Gastroesophageal sphincter (tissue), 4 donors: Measurements from ENCODE around the gene NIPAL4. TPM values are rescaled to one million over a fixed set of nuclear protein-coding genes. Genes with fewer than 3 reads are reported as not detected.
A peak's percentile ranks its signal among the peaks of the same experiment; 100 is the strongest.

Experiments used
- ATAC-seq: fragments of 150-250 bp; one replicate; pipeline ENCODE4 v1.9.1; 2016; ENCODE audit warnings: mild to moderate bottlenecking, moderate library complexity
- H3K27ac ChIP-seq, 4 donors: fragments of 200-600 bp; sonication (generic) in 3 of 4; 1 replicate in 3 of 4; 2 replicates in 1 of 4; pipeline ENCODE4 v1.5.1; 2016 to 2019
- H3K27me3 ChIP-seq: fragments of 200-600 bp; sonication (generic); one replicate; pipeline ENCODE4 v1.5.1; 2019
- H3K36me3 ChIP-seq, 2 donors: fragments of 200-600 bp; sonication (generic); one replicate each; pipeline ENCODE4 v1.5.1; 2019; ENCODE audit warnings: control low read depth in 1 of 2
- H3K4me1 ChIP-seq, 3 donors: fragments of 200-600 bp; sonication (generic); 1 replicate in 2 of 3; 2 replicates in 1 of 3; pipeline ENCODE4 v1.5.1; 2016 to 2019; ENCODE audit warnings: control low read depth in 2 of 3
- H3K4me3 ChIP-seq, 2 donors: fragments of 200-600 bp; sonication (generic); one replicate each; pipeline ENCODE4 v1.5.1; 2019; ENCODE audit warnings: mild to moderate bottlenecking in 1 of 2, moderate library complexity in 1 of 2
- H3K9me3 ChIP-seq, 3 donors: fragments of 200-600 bp; sonication (generic); one replicate each; pipeline ENCODE4 v1.5.1; 2017 to 2019; ENCODE audit warnings: control low read depth in 2 of 3
- EP300 ChIP-seq: sonication (generic); formaldehyde crosslinking; IDR thresholded peaks from one replicate; pipeline ENCODE4 v1.6.1; 2017; ENCODE audit warnings: antibody characterized with exemption, mild to moderate bottlenecking
- POLR2A ChIP-seq, 2 donors: fragments of 450-650 bp; IDR thresholded peaks; one replicate each; pipeline ENCODE4 v1.6.1; 2017; ENCODE audit warnings: antibody characterized with exemption in 2 of 2, mild to moderate bottlenecking in 2 of 2, moderate library complexity in 1 of 2
- POLR2AphosphoS5 ChIP-seq: sonication (generic); formaldehyde crosslinking; IDR thresholded peaks from one replicate; pipeline ENCODE4 v1.6.1; 2017; ENCODE audit warnings: antibody characterized with exemption
- WGBS, 2 donors: methylation state at CpG; one replicate each; pipeline ENCODE4 v1.1.5; 2018; ENCODE audit warnings: low coverage in 1 of 2; 5-methylcytosine and 5-hydroxymethylcytosine counted together
- total RNA-seq, 4 donors: library from RNA; depleted of rRNA; stranded (reverse); fragments of >200 nt; gene quantifications; one replicate each; pipeline ENCODE4 v1.1.0, GENCODE V29; 2016
- TF ChIP-seq, protein P1 (sequence below), 4 experiments: fragments of 200-600 bp in 2 of 4; fragments of 450-650 bp in 2 of 4; sonication (generic) in 1 of 4; IDR thresholded peaks; one replicate each; pipeline ENCODE4 v1.5.1; 2017 to 2019; ENCODE audit warnings: antibody characterized with exemption in 4 of 4, mild to moderate bottlenecking in 2 of 4, moderate library complexity in 2 of 4

The NIPAL4 gene
- total RNA-seq, 4 donors from 2014 or later = 1.2 to 4.8 (median 2.7) TPM

DNA sequence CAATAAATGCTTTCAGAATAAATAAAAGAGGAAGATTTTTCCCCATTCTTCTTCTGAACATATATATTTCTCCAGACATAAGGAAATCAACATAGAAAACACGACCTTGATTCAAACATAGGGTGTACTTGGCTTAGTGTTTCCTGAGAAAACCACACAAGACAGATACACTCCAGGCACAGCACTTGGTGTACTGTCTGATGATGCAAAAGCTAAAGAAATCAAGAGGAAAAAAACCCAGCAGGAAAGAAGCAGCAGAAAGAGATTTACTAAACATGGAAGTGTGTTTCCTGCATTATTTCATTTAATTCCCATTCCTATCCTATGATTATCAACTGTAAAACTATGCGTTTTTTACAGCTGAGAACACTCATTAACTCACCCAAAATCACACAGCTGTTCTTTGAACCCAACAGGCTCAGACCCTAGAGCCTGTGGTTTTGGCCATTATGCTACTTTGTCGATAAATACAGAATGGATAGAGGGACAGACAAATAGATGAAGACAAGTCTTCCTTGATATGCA, 46.1 kb downstream of the NIPAL4 start:
- 68 to 83% methylated on average over 3 of the region's 3 CpGs for WGBS, 2 donors
- Histone ChIP-seq H3K27me3 (no peaks in the 10 kb centered on the region), H3K36me3 (peaks cover 0 to 81% of the 10 kb centered on the region in 2 donors), H3K4me3 (no peak overlapping the region), H3K4me1 (peaks cover 4 to 46% (median 5%) of the 10 kb centered on the region in 3 donors), H3K27ac (peak overlapping the region in 1 of 4 donors; percentile 7), H3K9me3 (no peaks in the 10 kb centered on the region)
- no peak for ATAC-seq
- no peak for TF ChIP-seq EP300
- TF ChIP-seq POLR2AphosphoS5 = no peak
- no peak for TF ChIP-seq POLR2A (IDR thresholded peaks at IDR 0.05)
- TF ChIP-seq, protein P1, sequence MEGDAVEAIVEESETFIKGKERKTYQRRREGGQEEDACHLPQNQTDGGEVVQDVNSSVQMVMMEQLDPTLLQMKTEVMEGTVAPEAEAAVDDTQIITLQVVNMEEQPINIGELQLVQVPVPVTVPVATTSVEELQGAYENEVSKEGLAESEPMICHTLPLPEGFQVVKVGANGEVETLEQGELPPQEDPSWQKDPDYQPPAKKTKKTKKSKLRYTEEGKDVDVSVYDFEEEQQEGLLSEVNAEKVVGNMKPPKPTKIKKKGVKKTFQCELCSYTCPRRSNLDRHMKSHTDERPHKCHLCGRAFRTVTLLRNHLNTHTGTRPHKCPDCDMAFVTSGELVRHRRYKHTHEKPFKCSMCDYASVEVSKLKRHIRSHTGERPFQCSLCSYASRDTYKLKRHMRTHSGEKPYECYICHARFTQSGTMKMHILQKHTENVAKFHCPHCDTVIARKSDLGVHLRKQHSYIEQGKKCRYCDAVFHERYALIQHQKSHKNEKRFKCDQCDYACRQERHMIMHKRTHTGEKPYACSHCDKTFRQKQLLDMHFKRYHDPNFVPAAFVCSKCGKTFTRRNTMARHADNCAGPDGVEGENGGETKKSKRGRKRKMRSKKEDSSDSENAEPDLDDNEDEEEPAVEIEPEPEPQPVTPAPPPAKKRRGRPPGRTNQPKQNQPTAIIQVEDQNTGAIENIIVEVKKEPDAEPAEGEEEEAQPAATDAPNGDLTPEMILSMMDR (IDR thresholded peaks at IDR 0.05) = no peak

DNA sequence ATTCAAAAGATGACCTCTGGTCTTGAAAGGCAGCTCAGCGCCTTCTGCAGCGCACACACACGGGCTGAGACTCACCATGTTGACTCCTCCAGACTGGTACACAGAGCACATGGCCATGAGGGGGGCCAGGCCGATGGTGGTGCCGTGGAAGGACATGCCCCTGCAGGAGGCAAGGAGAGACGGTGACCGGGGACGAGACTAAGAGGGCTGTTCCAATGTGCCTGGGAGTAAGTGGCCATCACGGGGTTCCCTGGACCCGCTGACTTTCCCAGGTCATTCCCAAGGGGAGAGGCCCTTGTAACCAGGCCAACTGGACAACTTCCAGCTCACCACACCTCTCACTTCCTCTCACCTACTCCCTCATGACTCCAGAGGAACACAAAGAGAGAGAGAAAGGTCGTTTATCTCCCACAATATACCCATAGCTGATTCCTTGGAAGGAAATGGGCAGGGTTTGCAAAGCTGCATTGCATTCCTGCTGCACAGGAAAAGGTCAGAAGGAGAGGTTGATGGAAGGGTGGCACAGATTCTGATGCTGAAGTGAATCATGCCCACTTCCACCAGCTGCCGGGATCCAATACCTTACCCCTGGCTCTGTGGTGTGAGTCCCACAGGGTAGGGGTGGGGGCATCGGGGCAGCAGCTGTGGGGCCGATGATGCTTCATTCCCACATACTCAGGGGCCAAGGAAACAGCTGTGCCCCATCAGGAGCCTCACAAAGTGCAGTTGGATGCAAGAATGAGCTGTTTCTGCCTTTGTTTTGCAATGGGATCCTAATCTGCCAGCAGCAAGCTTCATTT, 47.2 kb downstream of the NIPAL4 start:
- 37 to 55% methylated on average over 2 to 4 of the region's 14 CpGs for WGBS, 2 donors
- Histone ChIP-seq H3K27ac (peak overlapping the region in 2 of 4 donors; percentile 20 to 48), H3K9me3 (no peaks in the 10 kb centered on the region), H3K4me3 (no peak overlapping the region), H3K36me3 (peaks cover 0 to 70% of the 10 kb centered on the region in 2 donors), H3K4me1 (peaks cover 11 to 54% (median 12%) of the 10 kb centered on the region in 3 donors), H3K27me3 (no peaks in the 10 kb centered on the region)
- ATAC-seq = no peak
- peak; percentile 45 for TF ChIP-seq POLR2AphosphoS5
- TF ChIP-seq EP300 = no peak
- TF ChIP-seq, protein P1 (IDR thresholded peaks at IDR 0.05) = no peak

DNA sequence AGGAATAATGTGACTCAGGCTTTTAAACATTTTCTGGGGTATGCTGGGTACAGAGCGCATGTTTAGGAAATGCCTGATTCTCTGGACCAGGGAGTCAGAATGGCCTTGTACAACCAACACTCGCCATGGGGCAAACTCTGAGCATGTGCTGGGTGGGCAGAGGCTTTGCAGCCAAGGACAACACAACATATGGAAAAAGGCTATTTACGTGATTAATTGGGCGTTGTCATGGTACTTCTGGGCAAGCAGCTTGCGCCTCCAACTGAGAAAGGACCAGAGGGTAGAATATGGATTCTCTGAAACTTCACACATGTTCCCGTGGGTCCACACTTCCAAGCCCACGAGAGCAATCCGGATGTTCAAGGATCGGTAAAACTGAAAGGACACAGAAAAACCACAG, 49.1 kb downstream of the NIPAL4 start:
- no peaks in the 10 kb centered on the region for H3K9me3 ChIP-seq
- no peak overlapping the region for H3K4me3 ChIP-seq
- peaks cover 0 to 60% of the 10 kb centered on the region in 2 donors for H3K36me3 ChIP-seq
- H3K27ac ChIP-seq = peak overlapping the region in 3 of 4 donors; percentile 25 to 88 (median 86)
- H3K27me3 ChIP-seq = no peaks in the 10 kb centered on the region
- TF ChIP-seq, protein P1 (IDR thresholded peaks at IDR 0.05) = no peak
- TF ChIP-seq POLR2AphosphoS5 = no peak
- no peak for TF ChIP-seq POLR2A (IDR thresholded peaks at IDR 0.05)
- no peak for TF ChIP-seq EP300
- H3K4me1 ChIP-seq = peaks cover 12 to 73% (median 12%) of the 10 kb centered on the region in 3 donors
- ATAC-seq = no peak
- WGBS, 2 donors = 89 to 92% methylated on average over 8 of the region's 9 CpGs

DNA sequence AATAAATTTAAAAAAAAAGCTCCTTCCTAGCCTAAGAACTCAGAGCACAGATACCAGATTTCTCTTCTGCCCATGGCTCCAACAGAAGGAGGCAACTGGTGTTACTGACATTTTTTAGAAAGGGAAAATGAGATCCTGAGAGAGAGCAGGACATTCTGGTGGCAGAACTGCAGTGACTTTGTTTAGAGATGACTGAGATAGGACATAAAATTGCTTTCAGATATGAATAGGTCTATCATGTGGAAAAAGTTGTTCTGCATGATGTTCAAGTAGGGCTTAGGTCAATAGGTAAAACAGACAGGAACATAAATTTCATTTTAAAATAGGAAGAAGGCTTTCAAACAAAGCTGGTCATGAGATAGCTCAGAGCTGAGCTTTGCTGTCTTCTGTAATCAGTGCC, 49.6 kb downstream of the NIPAL4 start:
- H3K27me3 ChIP-seq = no peaks in the 10 kb centered on the region
- TF ChIP-seq EP300 = no peak
- TF ChIP-seq POLR2AphosphoS5 = no peak
- TF ChIP-seq POLR2A (IDR thresholded peaks at IDR 0.05) = no peak
- TF ChIP-seq, protein P1 (IDR thresholded peaks at IDR 0.05) = no peak
- no peak overlapping the region for H3K4me3 ChIP-seq
- peaks cover 0 to 55% of the 10 kb centered on the region in 2 donors for H3K36me3 ChIP-seq
- peak overlapping the region in 2 of 4 donors; percentile 86 to 88 for H3K27ac ChIP-seq
- no peak for ATAC-seq
- peaks cover 12 to 77% (median 12%) of the 10 kb centered on the region in 3 donors for H3K4me1 ChIP-seq
- no peaks in the 10 kb centered on the region for H3K9me3 ChIP-seq

DNA sequence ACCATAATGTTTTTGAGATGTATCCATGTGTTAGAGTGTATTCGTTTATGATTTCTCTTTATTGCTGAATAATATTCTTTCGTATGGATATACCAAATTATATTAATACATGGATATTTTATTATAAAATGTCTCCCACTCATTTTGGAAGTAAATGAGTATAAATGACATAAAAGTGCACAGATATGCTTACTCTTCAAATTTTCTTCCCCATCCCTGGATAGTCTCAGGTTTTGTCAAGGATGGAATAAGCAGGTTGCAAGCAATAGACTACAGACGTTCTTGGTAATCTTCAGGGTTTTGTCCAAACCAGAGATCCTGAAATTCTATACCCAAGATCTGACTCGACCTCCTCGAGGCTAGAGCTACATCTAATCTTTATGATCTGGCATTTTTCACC, 50.7 kb downstream of the NIPAL4 start:
- H3K27ac ChIP-seq = peak overlapping the region; percentile 86 to 88 (median 88)
- no peak for ATAC-seq
- H3K9me3 ChIP-seq = no peaks in the 10 kb centered on the region
- peaks cover 15 to 88% (median 19%) of the 10 kb centered on the region in 3 donors for H3K4me1 ChIP-seq
- H3K4me3 ChIP-seq = no peak overlapping the region
- peaks cover 0 to 46% of the 10 kb centered on the region in 2 donors for H3K36me3 ChIP-seq
- TF ChIP-seq POLR2A (IDR thresholded peaks at IDR 0.05) (no peak), EP300 (no peak), POLR2AphosphoS5 (no peak)
- TF ChIP-seq, protein P1 (IDR thresholded peaks at IDR 0.05) = no peak
- WGBS, 2 donors = 76 to 81% methylated on average over 5 of the region's 5 CpGs
- no peaks in the 10 kb centered on the region for H3K27me3 ChIP-seq
